RWPE1 (cell line): ENCODE results near the gene ATXN7L2.
A peak's percentile ranks its signal among the peaks of the same experiment; 100 is the strongest.

Experiments
- CTCF ChIA-PET: fragments of 350-600 bp; sonication (Branson Sonifier 250); formaldehyde crosslinking; extraction: SDS; loops from one replicate; lab custom pipeline; 2021; lab: Yijun Ruan, JAX
- POLR2A ChIA-PET: fragments of 400-600 bp; formaldehyde crosslinking; extraction: SDS; loops from one replicate; lab custom pipeline; 2020; ENCODE audit warnings: antibody characterized with exemption; ENCODE audit not compliant: low non-redundant PET; lab: Yijun Ruan, JAX
- DNase-seq: peaks from one replicate; pipeline ENCODE4 v3.0.0; 2012; ENCODE audit warnings: low spot score
- H3K27ac ChIP-seq: fragments of 450-650 bp; 2 replicates; pipeline ENCODE4 v1.5.1; 2017
- TF ChIP-seq, protein P1 (sequence below): fragments of 450-650 bp; conservative IDR thresholded peaks from 2 replicates; pipeline ENCODE4 v1.5.1; 2017; ENCODE audit warnings: low read depth, mild to moderate bottlenecking

ATXN7L2 gene

DNA sequence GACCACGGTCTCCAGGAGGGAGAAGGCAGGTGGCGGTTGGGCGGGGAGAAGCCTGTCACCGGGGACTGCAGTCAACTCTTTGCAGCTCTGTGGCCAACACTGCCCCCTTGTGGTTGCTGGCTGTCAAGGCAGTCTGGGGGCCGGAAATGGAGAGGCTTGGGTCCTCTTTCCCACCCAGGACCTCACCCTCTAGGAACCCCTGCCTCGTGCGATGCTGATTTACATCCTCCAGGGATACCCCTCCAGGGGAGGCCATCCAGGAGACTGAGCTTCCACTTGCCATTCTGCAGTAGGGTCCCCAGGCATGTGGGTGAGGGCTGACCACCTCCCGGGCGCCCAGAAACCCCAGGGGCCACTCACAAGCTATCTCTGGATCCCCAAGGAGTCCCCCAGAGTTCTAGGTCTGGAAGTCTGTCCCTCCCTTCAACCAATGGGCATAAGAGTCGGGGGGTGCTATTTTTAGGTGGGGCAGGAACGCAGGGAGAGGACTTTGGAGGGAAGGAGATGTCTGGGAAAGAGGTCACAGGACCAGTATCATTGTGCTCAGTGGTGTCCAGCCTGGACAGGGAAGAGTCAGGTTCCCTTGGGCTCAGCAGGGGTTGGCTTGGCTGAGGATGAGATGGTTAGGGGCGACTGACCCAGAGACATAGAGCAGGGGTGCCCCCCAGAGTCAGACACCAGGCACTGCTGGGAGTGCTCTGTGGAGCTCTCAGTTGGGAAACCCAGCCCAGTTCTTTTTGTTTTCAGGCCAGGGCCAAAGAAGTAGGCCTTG lies 48.8 kb downstream of the ATXN7L2 start:
- TF ChIP-seq, protein P1, sequence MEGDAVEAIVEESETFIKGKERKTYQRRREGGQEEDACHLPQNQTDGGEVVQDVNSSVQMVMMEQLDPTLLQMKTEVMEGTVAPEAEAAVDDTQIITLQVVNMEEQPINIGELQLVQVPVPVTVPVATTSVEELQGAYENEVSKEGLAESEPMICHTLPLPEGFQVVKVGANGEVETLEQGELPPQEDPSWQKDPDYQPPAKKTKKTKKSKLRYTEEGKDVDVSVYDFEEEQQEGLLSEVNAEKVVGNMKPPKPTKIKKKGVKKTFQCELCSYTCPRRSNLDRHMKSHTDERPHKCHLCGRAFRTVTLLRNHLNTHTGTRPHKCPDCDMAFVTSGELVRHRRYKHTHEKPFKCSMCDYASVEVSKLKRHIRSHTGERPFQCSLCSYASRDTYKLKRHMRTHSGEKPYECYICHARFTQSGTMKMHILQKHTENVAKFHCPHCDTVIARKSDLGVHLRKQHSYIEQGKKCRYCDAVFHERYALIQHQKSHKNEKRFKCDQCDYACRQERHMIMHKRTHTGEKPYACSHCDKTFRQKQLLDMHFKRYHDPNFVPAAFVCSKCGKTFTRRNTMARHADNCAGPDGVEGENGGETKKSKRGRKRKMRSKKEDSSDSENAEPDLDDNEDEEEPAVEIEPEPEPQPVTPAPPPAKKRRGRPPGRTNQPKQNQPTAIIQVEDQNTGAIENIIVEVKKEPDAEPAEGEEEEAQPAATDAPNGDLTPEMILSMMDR: peak; percentile 90
- POLR2A ChIA-PET: no interaction called here
- peak overlapping the region; percentile 26; the same call in 1 of the 2 replicates for H3K27ac ChIP-seq
- CTCF ChIA-PET: interaction anchor here (0.5 to 6.9 kb wide), 40 partner anchors 9 to 1273 kb away, joined by 3 to 180 read pairs (median 3); partner anchors contain the start of genes AMIGO1, CYB561D1, GNAI3 and PSMA5
- DNase-seq: peak; percentile 74

GRCh38 chr1:109534307-109534858 lies 50.7 kb downstream of the ATXN7L2 start:
- ChIA-PET POLR2A (no interaction called here), CTCF (interaction anchor here (0.6 to 6.9 kb wide), 2 partner anchors 37 to 44 kb away, joined by 3 to 180 read pairs; partner anchors contain the start of gene CYB561D1)
- DNase-seq: no peak
- TF ChIP-seq, protein P1: no peak
- no peak overlapping the region for H3K27ac ChIP-seq

DNA sequence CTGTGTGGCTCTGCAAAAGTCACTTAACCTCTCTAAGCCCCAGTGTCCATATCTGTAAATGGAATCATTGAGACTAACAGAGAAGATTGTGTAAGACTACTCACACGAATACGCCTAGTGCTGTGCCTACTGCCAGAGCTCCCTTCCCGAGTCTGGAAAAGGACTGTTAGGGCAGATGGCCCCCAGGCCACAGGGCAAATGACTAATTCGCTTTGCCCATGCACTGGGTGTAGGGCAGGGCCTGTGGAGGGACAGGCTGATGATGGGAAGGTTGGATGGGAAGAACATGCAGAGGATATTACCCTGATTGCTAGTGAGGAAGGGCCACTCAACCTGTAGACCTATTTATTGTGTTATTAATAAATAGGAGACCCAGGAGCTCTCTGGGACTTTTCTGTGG lies 51.8 kb downstream of the ATXN7L2 start:
- CTCF ChIA-PET: interaction anchor here (1.3 to 6.9 kb wide), 2 partner anchors 45 to 105 kb away, joined by 3 to 180 read pairs; partner anchors contain the start of gene CYB561D1
- H3K27ac ChIP-seq: no peak overlapping the region
- no peak for DNase-seq
- TF ChIP-seq, protein P1: no peak
- POLR2A ChIA-PET: no interaction called here

- TF ChIP-seq, protein P1: no peak
- ChIA-PET POLR2A (no interaction called here), CTCF (interaction anchor here (1.3 to 6.9 kb wide), 2 partner anchors 46 to 104 kb away, joined by 3 to 180 read pairs; partner anchors contain the start of gene CYB561D1)
- no peak overlapping the region for H3K27ac ChIP-seq
- no peak for DNase-seq
Observed at GRCh38 chr1:109535971-109536491, 52.3 kb downstream of the ATXN7L2 start.

DNA sequence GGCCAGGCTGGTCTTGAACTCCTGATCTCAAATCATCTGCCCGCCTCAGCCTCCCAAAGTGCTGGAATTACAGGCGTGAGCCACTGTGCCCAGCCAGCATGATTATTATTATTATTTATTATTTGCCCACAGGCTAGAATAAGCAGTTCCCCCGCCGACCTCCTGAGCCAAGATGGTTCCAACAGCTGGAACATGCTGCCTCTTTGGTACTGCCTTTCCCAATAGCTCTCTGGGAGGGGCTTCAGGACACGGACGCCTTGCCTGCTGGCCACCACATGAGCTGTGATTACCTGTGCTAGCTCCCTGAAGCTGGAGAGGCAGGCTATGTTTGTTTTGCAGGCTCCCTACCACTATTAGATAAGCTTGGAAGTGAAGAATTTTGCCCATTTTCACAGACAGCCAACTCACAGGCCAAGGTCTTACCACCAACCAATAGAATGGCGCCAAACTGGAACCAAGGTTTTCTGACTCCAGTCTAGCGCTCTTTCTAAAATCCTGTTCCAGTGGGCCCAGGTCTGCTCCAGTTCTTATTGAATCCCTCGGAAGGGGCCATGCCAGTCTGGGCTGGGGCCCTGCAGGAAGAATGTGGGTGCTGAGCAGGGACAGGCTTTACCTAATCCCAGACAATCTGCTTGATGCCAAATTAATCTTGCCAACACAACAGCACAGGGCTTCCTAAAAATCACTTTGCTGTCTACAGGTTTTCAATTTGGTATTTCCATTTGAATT lies 53.9 kb downstream of the ATXN7L2 start:
- TF ChIP-seq, protein P1: no peak
- POLR2A ChIA-PET: interaction anchor here (1.1 kb wide), 1 partner anchor 11 kb away, joined by 3 read pairs; the partner anchor contains the start of gene GNAI3
- no peak overlapping the region for H3K27ac ChIP-seq
- CTCF ChIA-PET: no interaction called here
- DNase-seq: no peak
